Measurements from ENCODE around the gene LMF1. TPM values are rescaled to one million over a fixed set of nuclear protein-coding genes. Genes with fewer than 3 reads are reported as not detected.
"Not testable (repeated sequence)": the region's sequence is repeated elsewhere in the genome, so short reads cannot be mapped to it uniquely, and the experiment has no call there.

The LMF1 gene
- total RNA-seq, 6 donors from 2014 or later: 20.3 to 147 (median 28.2) TPM

DNA sequence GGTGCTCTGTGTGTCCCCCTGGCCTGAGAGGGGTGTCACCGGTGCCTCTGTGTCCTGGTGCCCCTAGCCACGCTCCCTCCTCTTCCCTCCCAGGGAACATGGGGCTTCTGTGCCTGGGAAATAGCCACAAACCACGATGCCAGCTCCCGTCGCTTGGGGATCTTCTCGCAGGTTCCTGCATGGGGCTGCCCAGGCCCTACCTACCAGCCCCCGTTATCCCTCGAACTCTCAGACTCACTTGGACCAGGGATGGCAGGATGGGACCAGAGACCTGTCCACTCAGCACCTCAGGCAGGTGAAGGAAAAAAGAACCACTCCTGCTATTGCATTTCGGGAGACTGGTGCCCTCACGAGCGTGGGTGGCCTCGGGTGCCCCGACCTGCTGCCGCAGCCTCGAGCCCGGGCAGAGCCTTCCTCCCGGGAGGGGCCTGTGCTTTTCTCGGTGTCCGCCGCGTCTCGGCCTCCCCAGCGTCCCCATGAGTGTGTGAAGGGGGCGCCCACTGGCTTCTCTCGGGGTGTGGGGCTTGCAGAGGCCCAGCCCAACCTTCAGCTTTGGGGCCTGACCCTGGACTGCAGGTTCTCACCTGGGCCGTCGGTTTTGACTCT is 129.2 kb downstream of the LMF1 start:
- Histone ChIP-seq H3K4me1 (no peaks in the 10 kb centered on the region), H3K9me3 (peaks cover 2 to 7% (median 5%) of the 10 kb centered on the region in 4 donors), H3K27ac (no peak overlapping the region), H3K27me3 (no peaks in the 10 kb centered on the region), H3K4me3 (no peak overlapping the region), H3K36me3 (no peaks in the 10 kb centered on the region)
- DNase-seq: peak in 1 of 2 donors; percentile 67
- no peak for ATAC-seq (ENCODE audit: low FRiP score in 2 of 2)
- TF ChIP-seq POLR2A (IDR thresholded peaks at IDR 0.05): no peak
- TF ChIP-seq CTCF (IDR thresholded peaks at IDR 0.05): no peak
- no peak for TF ChIP-seq POLR2AphosphoS5 (IDR thresholded peaks at IDR 0.05)
- no peak for TF ChIP-seq EP300 (IDR thresholded peaks at IDR 0.05)
- 73 to 86% methylated on average over 3 to 27 of the region's 27 CpGs for WGBS, 2 donors

- Histone ChIP-seq H3K9me3 (peaks cover 6 to 14% (median 13%) of the 10 kb centered on the region in 4 donors), H3K27ac (no peak overlapping the region), H3K4me1 (no peaks in the 10 kb centered on the region), H3K27me3 (no peaks in the 10 kb centered on the region), H3K36me3 (no peaks in the 10 kb centered on the region), H3K4me3 (no peak overlapping the region)
- ATAC-seq (ENCODE audit: low FRiP score in 2 of 2) (no peak), DNase-seq (peak in 1 of 2 donors; percentile 55)
- TF ChIP-seq POLR2A (IDR thresholded peaks at IDR 0.05): no peak
- no peak for TF ChIP-seq POLR2AphosphoS5 (IDR thresholded peaks at IDR 0.05)
- TF ChIP-seq CTCF (IDR thresholded peaks at IDR 0.05): no peak
- no peak for TF ChIP-seq EP300 (IDR thresholded peaks at IDR 0.05)
- WGBS, 2 donors: 77 to 78% methylated on average over 22 of the region's 34 CpGs
Observed at GRCh38 chr16:840561-841454, 130.0 kb downstream of the LMF1 start.

DNA sequence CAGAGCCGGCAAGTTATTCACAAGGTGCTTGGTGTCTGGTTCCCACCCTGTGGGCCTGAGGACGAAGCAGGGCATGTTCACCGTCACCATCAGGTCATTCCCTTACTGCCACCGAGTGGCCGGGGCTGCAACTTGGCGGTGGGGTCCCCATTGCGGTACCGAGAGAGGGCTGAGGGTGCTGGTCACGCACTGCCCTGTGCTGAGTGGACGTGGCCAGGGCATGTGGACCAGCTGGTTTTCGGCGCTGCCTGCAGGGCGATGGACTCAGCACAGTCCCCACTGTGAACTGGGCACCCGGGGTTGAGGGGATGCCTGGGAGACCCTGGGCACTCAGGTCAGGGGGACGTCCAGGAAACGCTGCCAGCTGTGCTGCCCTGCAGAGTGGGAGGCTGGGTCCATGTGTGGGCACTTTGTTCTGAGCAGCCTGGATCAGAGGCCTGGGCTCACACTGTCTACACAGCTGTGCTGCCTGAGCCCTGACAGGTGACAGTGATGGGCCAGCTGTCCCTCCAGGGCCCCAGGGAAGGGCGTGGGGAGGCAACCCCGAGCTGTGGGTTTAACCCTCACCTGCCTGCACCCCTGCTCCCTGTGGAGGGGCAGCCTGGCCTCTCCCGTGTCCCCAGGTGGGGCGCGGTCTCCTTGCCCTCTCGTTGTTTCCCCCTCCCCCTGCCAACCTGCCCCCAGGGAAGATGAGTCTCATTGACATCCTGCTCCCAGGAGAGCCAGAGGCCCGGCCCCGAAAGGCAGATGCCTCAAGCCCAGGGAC is 131.0 kb downstream of the LMF1 start:
- Histone ChIP-seq H3K27me3 (no peaks in the 10 kb centered on the region), H3K9me3 (peaks cover 6 to 23% (median 16%) of the 10 kb centered on the region in 4 donors), H3K27ac (no peak overlapping the region), H3K4me1 (no peaks in the 10 kb centered on the region), H3K36me3 (no peaks in the 10 kb centered on the region), H3K4me3 (no peak overlapping the region)
- DNase-seq (peak in 1 of 2 donors; percentile 61), ATAC-seq (ENCODE audit: low FRiP score in 2 of 2) (peak in 1 of 2 donors; percentile 3)
- TF ChIP-seq CTCF (IDR thresholded peaks at IDR 0.05) (no peak), POLR2A (IDR thresholded peaks at IDR 0.05) (no peak), EP300 (IDR thresholded peaks at IDR 0.05) (no peak), POLR2AphosphoS5 (IDR thresholded peaks at IDR 0.05) (no peak)
- WGBS, 2 donors: 80 to 87% methylated on average over 14 to 17 of the region's 24 CpGs

DNA sequence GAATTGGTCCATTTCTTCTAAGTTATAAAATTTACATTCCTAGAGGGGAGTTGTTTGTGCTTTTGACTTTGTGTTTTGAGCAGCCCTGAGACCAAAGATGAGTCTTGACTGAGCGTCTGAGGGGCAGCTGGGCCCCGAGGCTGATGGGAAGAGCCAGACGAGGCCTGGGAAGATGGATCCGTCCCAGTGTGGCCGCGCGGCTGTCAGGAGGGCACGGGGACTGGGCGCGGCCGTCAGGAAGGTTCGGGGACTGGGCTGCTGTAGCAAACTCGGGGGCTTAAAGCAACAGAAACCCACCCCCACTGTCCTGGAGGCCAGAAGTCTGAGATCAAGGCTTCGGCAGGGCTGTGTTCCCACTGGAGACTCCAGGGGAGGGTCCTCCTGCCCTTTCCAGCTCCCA is 132.0 kb downstream of the LMF1 start:
- WGBS, 2 donors: 91 to 92% methylated on average over 14 of the region's 14 CpGs
- TF ChIP-seq CTCF (IDR thresholded peaks at IDR 0.05) (no peak), EP300 (IDR thresholded peaks at IDR 0.05) (no peak), POLR2AphosphoS5 (IDR thresholded peaks at IDR 0.05) (no peak)

GRCh38 chr16:836822-837221 is 134.0 kb downstream of the LMF1 start:
- not testable (repeated sequence) for ATAC-seq (ENCODE audit: low FRiP score in 2 of 2); DNase-seq; H3K4me1 ChIP-seq; H3K27me3 ChIP-seq; H3K27ac ChIP-seq; H3K4me3 ChIP-seq; H3K36me3 ChIP-seq
- 84 to 97% methylated on average over 3 of the region's 3 CpGs for WGBS, 2 donors
- peaks cover 6 to 23% (median 16%) of the 10 kb centered on the region in 4 donors for H3K9me3 ChIP-seq

More for the DNA sequence above, 132.0 kb downstream of the LMF1 start:
- H3K4me1 ChIP-seq: no peaks in the 10 kb centered on the region
- peaks cover 6 to 23% (median 16%) of the 10 kb centered on the region in 4 donors for H3K9me3 ChIP-seq
- no peaks in the 10 kb centered on the region for H3K27me3 ChIP-seq
- DNase-seq (peak in 1 of 2 donors; percentile 56), ATAC-seq (ENCODE audit: low FRiP score in 2 of 2) (no peak)
- no peaks in the 10 kb centered on the region for H3K36me3 ChIP-seq
- H3K27ac ChIP-seq: no peak overlapping the region
- H3K4me3 ChIP-seq: no peak overlapping the region

Data from upper lobe of left lung (tissue), 6 donors.